UCSD-AML1 (cell line): ENCODE data around the gene TBRG4.
"Not testable (repeated sequence)": the region's sequence is repeated elsewhere in the genome, so short reads cannot be mapped to it uniquely, and the experiment has no call there.

Experiments
- DNase-seq: peaks from one replicate; lab custom pipeline; 2025; ENCODE audit not compliant: unreplicated experiment; lab: John Stamatoyannopoulos, UW

TBRG4 gene

DNA sequence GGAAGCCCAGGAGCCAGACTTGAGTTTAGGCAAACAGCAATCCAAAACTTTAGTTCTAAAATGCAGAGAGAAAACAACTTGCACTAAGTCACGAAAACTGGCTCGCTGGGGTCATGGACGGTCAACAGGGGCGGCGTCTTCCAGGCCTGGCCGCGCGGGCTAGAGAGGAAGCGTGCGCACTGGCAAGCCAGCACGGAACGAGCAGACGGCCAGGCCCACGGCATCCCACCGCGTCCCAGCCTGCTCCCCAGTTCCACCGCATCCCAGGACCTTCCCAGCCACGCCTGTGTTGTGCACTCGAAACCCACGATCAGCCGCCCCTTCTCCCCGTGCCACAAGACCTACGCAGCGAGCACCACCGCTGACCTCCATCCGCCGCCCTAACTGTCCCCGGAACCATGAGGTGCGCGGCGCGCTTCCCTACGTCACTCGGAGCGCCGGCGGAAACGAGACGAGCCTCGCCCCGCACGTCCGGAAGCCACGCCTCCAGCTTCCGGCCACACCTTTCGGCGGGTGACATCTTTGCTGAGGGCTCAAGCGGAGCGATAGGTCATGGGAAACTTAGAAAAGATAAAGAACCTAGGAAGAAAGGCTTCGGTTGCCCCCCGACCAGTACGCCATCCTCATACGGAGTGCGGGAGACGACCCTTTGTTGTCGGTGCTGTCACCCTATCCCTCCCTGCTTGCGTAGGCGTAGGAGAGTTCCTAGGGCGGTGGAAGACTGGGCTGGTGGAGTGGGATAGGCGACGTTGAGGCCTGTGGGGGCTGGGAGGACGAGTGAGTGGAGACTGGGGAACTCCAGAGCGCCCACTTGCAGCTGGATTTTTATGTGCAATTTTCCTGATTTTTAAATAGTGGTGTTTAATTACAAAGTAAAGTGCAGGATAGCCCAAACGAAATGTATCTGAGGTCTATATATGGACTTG is at the start of gene TBRG4:
Gene TBRG4 (minus strand): TSS at position 400 of the 926 bp plus-strand sequence. CDS start 2,460 bp downstream, outside the sequence.
- peak; percentile 89 for DNase-seq

DNA sequence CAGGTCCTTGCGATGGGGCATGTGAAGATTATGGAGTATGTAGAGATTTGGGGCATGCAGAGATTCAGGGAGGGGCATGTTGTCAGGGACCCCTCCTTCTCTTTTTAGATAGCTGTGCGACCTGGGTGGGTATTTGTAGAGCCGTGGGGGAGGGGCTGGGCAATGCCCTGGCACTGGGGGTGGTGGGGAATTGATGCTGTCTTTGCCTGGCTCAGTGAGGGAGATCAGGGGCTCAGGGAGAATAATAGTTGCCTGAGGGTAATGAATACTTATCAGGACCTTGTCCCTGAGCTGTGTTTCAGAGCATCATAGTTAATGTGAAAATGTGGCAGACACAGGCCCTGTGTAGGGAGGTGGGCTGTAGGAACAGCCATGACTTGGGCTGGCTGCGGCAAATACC is 49.6 kb upstream of the TBRG4 start:
- no peak for DNase-seq

DNA sequence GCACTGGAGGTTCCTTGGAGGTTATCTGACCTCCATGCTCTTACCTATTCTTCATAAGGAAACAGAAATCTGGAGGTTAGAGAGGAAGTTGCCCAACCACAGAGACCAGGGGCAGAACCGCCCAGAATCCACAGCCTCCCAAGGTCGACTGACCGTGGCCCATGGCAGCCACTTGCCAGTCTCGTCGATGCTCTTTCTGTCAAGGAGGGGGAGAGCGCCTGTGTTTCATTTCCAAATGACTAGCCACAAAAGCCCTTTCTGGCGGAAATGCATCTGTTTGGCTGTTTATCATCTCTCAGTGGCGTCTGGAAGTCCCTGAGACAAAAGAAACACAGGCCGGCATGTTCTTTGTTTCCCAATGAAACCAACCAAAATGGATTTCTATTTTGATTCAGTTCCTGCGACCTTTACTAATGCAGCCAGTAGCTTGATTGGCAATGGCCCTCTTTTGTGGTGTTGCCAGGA is 49.0 kb upstream of the TBRG4 start:
- no peak for DNase-seq

DNA sequence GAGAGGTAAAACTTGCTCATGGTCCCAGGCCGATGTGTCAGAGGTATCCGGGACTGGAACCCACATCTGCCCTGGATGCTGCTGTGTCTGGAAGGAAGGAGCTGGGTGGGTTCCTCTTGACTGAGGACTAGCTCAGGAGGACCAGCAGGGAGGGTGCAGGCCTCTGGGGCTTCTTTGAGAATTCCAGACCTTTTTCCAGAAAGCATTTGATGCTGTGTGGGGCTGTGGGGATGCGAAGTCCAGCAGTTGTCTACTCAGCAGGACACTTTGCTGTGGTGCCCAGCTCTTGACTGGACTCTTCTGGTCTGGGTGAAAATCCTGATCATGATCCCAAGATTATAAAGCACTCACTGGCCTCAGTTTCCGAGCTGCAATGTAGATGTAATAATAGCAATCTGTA is 47.8 kb upstream of the TBRG4 start:
- no peak for DNase-seq

DNA sequence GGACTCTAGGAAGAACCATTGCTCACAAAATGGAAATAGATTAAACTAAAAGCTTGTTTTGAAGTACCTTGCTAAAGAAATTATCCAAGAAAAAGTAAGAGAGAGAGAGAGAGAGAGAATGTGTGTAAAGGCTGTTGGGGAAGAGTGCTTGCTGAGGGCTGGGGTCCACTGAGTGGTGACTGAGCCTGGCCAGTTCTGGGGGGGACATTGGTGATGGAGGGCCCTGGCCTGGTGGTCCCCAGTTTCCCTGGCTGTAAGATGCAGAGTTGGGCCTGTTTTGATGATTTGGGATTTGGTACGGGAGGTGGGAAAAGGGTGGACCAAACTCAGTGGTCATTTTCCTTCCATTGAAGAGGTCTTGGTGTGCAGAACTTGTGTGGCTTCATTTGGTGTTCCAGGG is 47.0 kb upstream of the TBRG4 start:
- DNase-seq, result no peak

DNA sequence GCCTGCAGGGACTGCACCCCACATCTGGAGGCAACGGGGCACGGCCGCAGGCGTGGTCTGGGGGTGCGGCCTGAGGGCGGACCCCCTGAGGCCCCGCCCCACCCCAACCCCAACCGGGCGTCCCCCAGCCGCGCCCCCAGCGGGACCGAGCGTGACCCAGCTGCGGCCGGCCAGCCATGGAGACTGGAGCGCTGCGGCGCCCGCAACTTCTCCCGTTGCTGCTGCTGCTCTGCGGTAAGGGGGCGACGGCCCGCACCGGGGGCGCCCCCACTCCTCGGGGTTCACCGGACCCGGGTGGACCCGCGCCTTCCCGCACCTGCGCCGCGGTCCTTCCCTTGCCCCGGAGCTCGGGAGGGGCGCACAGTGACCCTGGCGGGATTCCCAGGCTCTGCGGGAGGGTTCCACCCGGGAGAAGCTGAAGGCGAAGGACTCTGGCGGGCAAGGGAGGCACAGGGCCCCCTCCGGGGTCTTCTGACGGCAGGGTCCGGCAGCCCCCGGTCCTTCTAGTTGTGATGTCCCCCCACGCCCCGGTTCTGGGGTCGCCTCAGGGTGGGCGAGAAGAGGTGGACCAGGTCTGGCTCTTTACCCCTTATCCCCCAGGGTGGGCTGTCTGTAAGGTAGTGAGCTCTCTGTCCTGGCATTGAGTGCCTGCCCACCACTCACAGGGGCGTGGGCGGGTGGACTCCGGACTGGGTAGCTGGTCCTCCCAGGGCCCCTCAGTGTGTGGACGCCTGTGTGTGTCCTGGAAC is 46.3 kb upstream of the TBRG4 start, which contains the start of gene RAMP3:
Gene RAMP3 (plus strand): TSS at position 139 of the 749 bp plus-strand sequence. CDS start 38 bp downstream, at position 177.
- no peak for DNase-seq

DNA sequence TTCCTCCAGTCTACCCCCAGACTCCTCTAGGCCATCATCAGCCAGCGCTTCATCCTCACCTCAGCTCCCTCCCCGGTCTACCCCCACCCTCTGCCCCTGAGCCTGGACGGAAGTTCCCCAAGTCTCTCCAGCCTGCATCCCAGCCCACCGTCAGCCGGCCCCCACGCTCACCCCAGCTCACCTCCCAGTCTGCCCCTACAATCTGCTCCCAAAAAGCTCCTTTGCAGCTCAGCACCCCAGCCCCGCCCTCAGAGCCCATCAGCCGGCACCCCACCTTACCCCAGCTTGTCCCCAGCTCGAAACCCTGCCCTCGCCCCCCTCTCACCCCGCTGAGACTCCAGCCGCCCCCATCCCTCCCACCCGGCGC is 45.8 kb upstream of the TBRG4 start:
- no peak for DNase-seq

DNA sequence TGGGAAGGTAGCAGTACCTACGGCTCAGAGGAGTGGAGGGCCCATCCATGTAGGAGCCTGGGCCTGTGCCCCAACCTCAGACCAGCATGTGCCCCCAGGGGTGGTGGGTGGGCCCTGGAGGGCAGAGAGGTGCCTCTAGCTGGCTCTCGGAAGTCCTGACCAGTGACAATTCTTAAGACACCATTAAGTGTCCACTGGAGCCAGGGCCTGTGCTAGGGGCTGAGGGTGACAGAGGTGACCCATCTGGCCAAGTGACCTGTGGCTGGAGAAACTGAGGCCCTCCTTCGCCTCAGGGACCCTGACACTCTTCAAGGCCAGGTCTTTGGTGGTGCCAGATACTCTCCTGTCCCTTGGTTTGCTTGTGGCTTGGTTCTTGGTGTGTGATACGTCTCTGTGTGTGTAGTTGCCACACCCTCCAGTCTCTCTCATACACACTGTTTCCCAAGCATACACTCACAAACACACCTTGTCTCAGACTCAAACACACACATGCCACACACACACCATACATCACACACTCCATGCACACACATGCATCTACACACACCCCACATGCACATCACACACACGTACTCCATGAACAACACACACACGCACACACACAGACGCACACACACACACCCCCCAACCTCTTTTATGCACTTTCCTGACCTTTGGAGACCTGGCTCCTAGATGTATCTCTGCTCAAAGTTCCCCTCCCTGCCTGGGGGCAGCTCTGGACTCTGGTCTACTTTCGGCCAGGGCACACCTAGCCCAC is 45.2 kb upstream of the TBRG4 start:
- no peak for DNase-seq

DNA sequence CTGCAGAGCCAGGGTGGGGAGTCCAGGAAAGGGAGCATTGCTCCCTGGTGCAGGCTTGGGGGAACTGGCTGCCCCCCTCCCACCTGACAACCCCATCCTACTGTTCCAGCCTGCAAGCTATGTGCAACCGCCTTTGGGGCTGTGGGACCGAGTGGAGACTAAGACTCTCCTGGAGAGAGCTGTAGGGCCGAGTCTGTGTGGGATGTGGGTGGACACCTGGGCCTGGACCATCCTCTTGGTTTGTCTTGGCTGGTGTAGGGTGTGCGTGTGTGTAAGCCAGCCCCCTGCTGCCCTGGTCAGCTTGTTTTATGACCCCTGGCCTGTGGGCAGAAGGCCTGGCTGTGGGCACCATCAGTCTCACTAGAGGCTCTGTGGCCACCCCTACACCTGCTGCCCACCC is 44.4 kb upstream of the TBRG4 start:
- no peak for DNase-seq

DNA sequence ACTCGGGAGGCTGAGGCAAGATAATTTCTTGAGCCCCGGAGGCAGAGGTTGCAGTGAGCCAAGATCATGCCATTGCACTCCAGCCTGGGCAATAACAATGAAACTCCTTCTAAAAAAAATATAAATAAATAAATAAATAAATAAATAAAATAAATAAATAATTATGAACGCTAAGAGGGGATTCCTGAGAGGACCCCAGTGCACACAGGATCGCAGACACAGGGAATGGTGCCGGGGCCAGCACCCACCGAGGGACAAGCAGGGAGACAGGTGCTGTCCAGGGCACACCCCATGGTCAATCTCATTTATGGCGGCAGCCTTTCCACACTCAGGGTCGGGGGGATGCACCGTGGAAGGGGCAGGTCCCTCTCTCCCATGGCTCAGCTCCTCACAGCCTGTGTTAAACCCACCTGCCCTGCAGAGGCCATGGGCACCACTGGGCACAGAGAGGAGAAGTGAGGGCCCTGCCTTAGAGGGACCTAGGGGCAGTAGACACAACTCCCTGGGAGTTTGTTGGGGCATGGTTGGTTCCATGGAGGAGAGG is 43.9 kb upstream of the TBRG4 start:
- DNase-seq, result no peak

DNA sequence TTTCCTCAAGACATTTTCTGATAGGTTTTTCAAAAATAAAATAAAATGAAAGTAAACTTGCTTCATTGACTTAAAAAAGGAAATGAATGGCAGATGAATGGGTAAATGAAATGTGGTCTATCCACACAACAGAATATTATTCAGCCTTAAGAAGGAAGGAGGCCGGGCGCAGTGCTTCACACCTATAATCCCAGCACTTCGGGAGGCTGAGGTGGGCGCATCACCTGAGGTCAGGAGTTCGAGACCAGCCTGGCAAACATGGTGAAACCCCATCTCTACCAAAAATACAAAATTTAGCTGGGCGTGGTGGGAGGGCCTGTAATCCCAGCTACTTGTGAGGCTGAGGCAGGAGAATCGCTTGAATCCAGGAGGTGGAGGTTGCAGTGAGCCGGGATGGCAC is 42.4 kb upstream of the TBRG4 start:
- DNase-seq, result not testable (repeated sequence)

DNA sequence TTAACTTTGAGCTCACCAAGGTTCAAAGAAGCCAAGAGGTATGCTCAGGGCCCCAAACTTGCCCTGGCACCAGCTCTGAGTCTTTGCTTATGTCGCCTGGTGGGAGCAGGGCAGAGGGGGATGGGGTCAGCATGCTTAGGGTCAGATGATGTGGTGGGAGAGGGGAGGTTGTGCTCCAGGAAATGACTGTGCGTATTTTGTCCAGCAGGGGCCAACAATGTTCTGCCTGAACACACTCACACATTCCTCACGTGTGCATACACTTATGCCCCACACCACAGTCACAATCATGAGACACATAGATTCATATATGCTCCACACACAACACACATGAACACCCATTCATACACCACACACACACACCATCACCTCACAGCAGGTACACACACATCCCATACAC is 41.7 kb upstream of the TBRG4 start:
- peak; percentile 11 for DNase-seq

DNA sequence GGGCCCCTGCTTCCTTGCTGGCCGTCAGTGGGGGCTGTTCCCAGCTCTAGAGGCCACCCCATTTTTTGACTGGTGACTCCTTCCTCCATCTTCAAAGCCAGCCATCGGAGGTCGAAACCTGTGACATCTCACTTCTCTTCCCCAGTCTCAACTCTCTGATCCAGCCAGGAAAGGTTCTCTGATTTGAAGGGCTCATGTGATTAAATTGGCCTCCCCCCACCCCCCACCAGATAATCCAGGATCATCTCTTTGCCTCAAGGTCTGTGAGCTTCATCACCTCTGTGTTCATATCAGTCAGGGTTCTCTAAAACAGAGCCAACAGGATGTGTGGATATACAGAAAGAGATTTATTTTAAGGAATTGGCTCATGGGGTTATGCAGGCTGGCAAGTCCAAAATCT is 40.5 kb upstream of the TBRG4 start:
- DNase-seq, result no peak

DNA sequence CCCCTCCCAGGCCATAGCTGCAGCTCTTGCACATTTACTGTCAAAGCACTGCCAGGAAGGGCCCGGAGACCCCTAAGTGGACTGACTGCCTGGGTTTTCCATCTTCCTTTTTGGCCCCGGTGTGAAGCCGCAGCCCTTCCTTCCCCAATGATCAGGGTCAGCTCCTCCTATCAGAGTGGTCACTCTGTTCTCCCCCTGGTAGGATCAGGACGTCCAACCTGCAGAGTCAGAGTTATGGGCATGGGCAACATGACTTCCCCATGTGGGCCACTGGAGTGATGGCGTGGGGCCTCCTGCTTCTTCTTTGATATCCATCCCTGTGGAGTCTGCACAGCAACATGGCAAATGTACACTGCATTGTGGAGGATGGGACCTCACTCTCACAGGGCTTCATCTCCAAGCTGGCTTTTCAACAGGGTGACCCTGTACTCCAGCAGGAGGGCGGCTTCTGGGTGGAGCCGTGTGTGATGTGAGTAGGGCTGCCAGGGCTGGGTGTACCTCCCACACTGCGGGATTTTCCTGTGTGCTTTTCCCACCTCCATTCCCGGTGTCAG is 39.7 kb upstream of the TBRG4 start:
- no peak for DNase-seq

DNA sequence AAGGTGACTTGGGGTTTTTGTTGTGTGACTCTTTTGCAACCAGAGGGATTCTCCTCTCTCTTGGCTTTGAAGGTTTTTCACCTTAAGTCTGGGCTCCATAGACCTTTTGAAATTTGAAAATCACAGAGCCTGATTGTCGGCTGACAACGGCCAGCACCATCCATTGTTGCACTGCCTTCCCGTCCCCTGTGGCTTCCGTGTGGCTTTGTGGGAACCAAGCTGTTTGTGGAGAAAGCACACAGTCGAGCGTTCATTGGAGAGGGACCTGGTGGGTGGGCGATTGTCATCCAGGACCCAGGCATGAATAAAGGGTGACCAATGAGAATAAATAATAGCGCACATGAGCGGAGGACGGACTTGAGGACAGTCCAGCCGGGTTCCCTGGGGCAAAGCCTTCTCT is 38.7 kb upstream of the TBRG4 start:
- DNase-seq, result no peak

DNA sequence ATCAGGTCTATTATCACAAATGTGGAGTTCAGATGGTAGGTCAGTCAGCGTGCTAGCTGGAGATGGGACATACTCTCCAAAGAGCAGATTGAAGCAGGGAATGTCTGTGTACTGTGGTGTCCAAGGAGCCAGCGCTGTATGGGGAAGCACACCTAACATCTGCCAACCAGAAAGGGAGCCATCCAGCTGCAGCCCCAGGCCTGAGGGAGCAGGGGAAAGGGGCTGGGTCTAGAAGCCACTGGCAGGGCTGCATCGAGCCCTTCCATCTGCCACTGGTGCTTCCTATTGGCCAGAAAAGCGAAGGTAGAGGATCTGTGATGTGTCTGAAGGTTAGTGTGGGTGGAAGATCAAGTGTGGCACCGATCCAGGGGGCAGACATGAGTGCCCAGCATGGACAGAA is 38.1 kb upstream of the TBRG4 start:
- no peak for DNase-seq

DNA sequence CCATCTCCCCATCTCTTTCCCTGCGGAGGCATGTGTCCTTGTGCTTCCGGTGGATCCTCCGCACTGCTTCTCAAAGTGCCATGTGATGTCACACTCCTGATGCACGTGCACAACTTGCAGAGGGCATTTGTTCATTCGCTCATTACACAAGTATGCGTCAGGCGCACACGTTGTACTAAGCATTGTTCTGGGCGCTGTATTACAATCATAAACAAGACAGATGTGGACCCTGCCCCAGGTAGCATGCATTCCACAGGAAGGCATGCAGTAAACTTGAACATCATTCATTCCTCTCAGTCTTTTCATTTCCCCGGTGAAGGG is 37.1 kb upstream of the TBRG4 start:
- DNase-seq, result no peak

DNA sequence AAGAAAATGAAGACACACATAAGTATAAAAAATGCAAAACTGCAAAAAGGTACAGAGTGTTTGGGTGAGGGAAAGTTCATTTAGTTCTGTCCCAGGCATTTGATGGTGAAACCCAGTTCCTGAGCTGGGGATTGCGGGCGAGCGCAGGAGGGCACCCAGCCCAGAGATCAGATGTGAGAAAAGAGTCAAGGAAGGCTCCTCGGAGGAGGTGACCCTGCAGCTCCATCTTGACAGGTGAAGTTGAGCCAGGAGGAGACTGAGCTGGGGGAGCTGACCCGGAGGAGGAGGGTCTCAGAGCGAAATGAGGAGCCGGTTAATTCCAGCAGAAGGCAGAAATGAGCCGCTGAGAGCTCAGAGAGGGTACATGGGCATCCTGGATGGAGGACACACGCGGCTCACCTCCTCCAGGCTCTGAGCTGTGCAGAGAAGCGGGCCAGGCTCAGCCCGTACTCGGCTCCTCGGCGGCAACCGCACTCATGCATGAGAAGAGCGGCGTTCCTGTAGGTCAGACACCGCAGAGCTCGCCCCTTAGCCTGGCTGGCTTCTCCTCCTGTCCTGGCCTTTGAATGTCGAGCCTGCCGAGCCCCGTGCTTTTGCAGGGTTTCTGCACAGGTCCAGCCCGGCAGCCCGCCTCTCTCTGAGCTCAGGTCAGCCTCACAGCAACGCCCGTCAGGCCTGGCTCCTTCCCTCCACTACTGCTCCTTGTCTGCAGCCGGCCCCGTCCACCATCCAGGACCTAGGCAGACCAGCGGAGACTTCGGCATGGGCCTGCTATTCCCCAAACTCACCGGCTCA is 36.6 kb upstream of the TBRG4 start:
- no peak for DNase-seq

DNA sequence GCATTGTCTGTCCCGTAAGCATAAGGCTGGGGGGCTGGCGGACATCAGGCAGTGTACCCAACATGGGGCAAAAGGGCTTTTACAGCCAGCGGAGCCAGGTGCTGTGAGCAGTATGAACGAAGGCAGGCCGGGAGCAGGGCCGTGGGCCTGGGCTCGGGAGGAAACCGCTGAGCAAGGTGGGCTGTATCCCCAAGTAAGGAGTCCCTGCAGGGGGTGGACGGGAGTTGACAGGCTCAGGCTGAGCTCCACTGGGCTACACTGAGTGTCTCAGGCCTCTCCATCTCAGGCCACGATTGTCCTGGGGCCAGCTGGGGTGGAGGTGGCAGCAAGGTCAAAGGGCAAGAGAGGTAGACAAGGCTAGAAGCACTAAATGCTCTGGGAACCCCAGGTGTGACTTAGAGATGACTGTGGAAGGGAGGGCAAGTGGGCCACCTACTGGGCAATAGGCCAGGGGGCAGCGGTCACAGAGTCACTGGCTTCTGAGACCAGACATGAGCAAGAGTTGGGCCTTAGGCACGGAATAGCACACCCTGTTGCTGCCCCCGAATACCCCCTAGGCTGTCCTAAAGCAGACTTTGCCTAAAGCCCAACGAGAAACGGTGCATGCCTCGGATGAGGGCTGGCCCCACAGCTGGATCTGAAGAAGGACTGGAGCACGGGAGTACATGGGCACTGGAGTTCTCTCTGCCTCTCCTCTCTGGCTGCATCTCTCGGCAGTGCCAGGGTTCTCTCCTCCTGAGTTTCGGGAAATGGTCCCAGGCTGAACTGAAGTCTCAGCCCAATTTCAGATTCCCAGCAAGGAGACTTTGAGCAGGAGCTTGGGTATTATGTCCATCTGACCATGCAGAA is 35.3 kb upstream of the TBRG4 start:
- no peak for DNase-seq
